Testis (tissue), 3 donors: ENCODE data around the gene ARL14. TPM values are rescaled to one million over a fixed set of nuclear protein-coding genes. Genes with fewer than 3 reads are reported as not detected.

ENCODE experiments used
- DNase-seq: peaks from one replicate; pipeline ENCODE4 v3.0.0-alpha.2; 2019
- H3K27ac ChIP-seq, 2 donors: fragments of 200-600 bp; sonication (generic); one replicate each; pipeline ENCODE4 v1.5.1; 2019
- H3K27me3 ChIP-seq: fragments of 200-600 bp; sonication (generic); one replicate; pipeline ENCODE4 v1.5.1; 2019
- H3K36me3 ChIP-seq: fragments of 200-600 bp; sonication (generic); one replicate; pipeline ENCODE4 v1.5.1; 2017; ENCODE audit warnings: low read depth; ENCODE audit errors: missing control alignments
- H3K4me1 ChIP-seq: fragments of 200-600 bp; sonication (generic); one replicate; pipeline ENCODE4 v1.5.1; 2019
- H3K4me3 ChIP-seq, 2 donors: fragments of 200-600 bp; sonication (generic); one replicate each; pipeline ENCODE4 v1.5.1; 2017 to 2019
- H3K9me3 ChIP-seq: fragments of 200-600 bp; sonication (generic); one replicate; pipeline ENCODE4 v1.5.1; 2017
- CTCF ChIP-seq, 3 experiments: fragments of 450-650 bp in 2 of 3; fragments of 200-600 bp in 1 of 3; sonication (generic) in 1 of 3; IDR thresholded peaks; one replicate each; pipeline ENCODE4 v1.5.1; 2016 to 2019; ENCODE audit warnings: antibody characterized with exemption in 3 of 3, mild to moderate bottlenecking in 2 of 3, moderate library complexity in 1 of 3
- POLR2A ChIP-seq: fragments of 450-650 bp; IDR thresholded peaks from one replicate; pipeline ENCODE4 v1.6.1; 2017; ENCODE audit warnings: antibody characterized with exemption, mild to moderate bottlenecking, moderate library complexity
- WGBS, 2 donors: methylation state at CpG; one replicate each; pipeline ENCODE4 v1.1.5; 2018; 5-methylcytosine and 5-hydroxymethylcytosine counted together
- intact Hi-C: fragments of 100-400 bp; cut with DNase I; formaldehyde crosslinking; loops from one replicate; pipeline ENCODE4 v1.15.1; 2023; ENCODE audit warnings: low total_unique reads
- polyA plus RNA-seq: library from polyadenylated mRNA; stranded (reverse); fragments of 350-450 nt; fragmentation: Illumina TruSeq; extraction: RNeasy Lipid Tissue Mini Kit (QIAGEN cat#74804); gene quantifications from one replicate; pipeline ENCODE4 v1.2.3, GENCODE V29; 2014; ENCODE audit warnings: low read depth, low replicate concordance; ENCODE audit not compliant: insufficient read depth
- total RNA-seq, 2 donors: library from RNA; depleted of rRNA; stranded (reverse); fragments of >200 nt; gene quantifications; one replicate each; pipeline ENCODE4 v1.2.3, GENCODE V29; 2016

The ARL14 gene
- total and polyA plus RNA-seq, 3 donors from 2014 or later: 0.31 TPM; not detected in 2

GRCh38 chr3:160684368-160684740, 7.4 kb downstream of the ARL14 start:
- no peak for DNase-seq
- WGBS, 2 donors: 93 to 98% methylated on average over 2 of the region's 2 CpGs
- Histone ChIP-seq H3K27me3 (no peaks in the 10 kb centered on the region), H3K4me1 (no peaks in the 10 kb centered on the region), H3K36me3 (no peaks in the 10 kb centered on the region), H3K9me3 (no peaks in the 10 kb centered on the region), H3K4me3 (no peak overlapping the region), H3K27ac (no peak overlapping the region)
- TF ChIP-seq CTCF (IDR thresholded peaks at IDR 0.05): no peak
- TF ChIP-seq POLR2A: no peak
- intact Hi-C loops: no loop called here

- 80 to 85% methylated on average over 1 of the region's 1 CpG for WGBS, 2 donors
- H3K4me1 ChIP-seq: no peaks in the 10 kb centered on the region
- intact Hi-C loops: no loop called here
- DNase-seq: no peak
- TF ChIP-seq POLR2A: no peak
- peak in 1 of 3 experiments; percentile 47 for TF ChIP-seq CTCF (IDR thresholded peaks at IDR 0.05)
- H3K4me3 ChIP-seq: no peak overlapping the region
- H3K27ac ChIP-seq: no peak overlapping the region
- no peaks in the 10 kb centered on the region for H3K9me3 ChIP-seq
- no peaks in the 10 kb centered on the region for H3K27me3 ChIP-seq
- H3K36me3 ChIP-seq: no peaks in the 10 kb centered on the region
Measured at GRCh38 chr3:160685144-160685766, 8.3 kb downstream of the ARL14 start.

GRCh38 chr3:160686955-160687535, 10.1 kb downstream of the ARL14 start:
- H3K9me3 ChIP-seq: no peaks in the 10 kb centered on the region
- H3K36me3 ChIP-seq: no peaks in the 10 kb centered on the region
- peak in 1 of 3 experiments; percentile 32 for TF ChIP-seq CTCF (IDR thresholded peaks at IDR 0.05)
- TF ChIP-seq POLR2A: no peak
- intact Hi-C loops: no loop called here
- 70 to 71% methylated on average over 6 of the region's 6 CpGs for WGBS, 2 donors
- H3K27me3 ChIP-seq: no peaks in the 10 kb centered on the region
- no peak overlapping the region for H3K4me3 ChIP-seq
- no peak for DNase-seq
- H3K4me1 ChIP-seq: no peaks in the 10 kb centered on the region
- no peak overlapping the region for H3K27ac ChIP-seq

- intact Hi-C loops: no loop called here
- no peaks in the 10 kb centered on the region for H3K9me3 ChIP-seq
- WGBS, 2 donors: 97 to 100% methylated on average over 1 of the region's 1 CpG
- no peaks in the 10 kb centered on the region for H3K36me3 ChIP-seq
- TF ChIP-seq CTCF (IDR thresholded peaks at IDR 0.05): no peak
- TF ChIP-seq POLR2A: no peak
- H3K4me3 ChIP-seq: no peak overlapping the region
- no peak overlapping the region for H3K27ac ChIP-seq
- H3K4me1 ChIP-seq: no peaks in the 10 kb centered on the region
- DNase-seq: no peak
- H3K27me3 ChIP-seq: no peaks in the 10 kb centered on the region
Measured at GRCh38 chr3:160691151-160691550, 14.2 kb downstream of the ARL14 start.

- no peaks in the 10 kb centered on the region for H3K4me1 ChIP-seq
- intact Hi-C loops: no loop called here
- H3K27ac ChIP-seq: no peak overlapping the region
- H3K9me3 ChIP-seq: no peaks in the 10 kb centered on the region
- no peaks in the 10 kb centered on the region for H3K36me3 ChIP-seq
- TF ChIP-seq CTCF (IDR thresholded peaks at IDR 0.05) (no peak), POLR2A (no peak)
- DNase-seq: no peak
- 95 to 98% methylated on average over 4 of the region's 4 CpGs for WGBS, 2 donors
- no peaks in the 10 kb centered on the region for H3K27me3 ChIP-seq
- no peak overlapping the region for H3K4me3 ChIP-seq
Measured at GRCh38 chr3:160691962-160692361, 15.0 kb downstream of the ARL14 start.
